T-helper 17 cell (primary cell): ENCODE data around the gene PCGF1. TPM values are rescaled to one million over a fixed set of nuclear protein-coding genes. Genes with fewer than 3 reads are reported as not detected.

Experiments used
- ATAC-seq: fragments of 150-1000 bp; cut with Tn5 transposase; 2 replicates; pipeline ENCODE4 v1.10.0; 2021; ENCODE audit warnings: mild to moderate bottlenecking, moderate library complexity
- DNase-seq, 3 donors: peaks; one replicate each; pipeline versions ENCODE4 v3.0.0 to v3.0.0-alpha.2; 2020 to 2021
- H3K9me3 ChIP-seq: one replicate; pipeline ENCODE4 v1.7.0; 2013; ENCODE audit warnings: low read length, mild to moderate bottlenecking; ENCODE audit not compliant: control insufficient read depth, poor library complexity, severe bottlenecking
- H3K27ac Mint-ChIP-seq: one replicate; pipeline ENCODE4 v1.8.0; 2022; ENCODE audit warnings: mild to moderate bottlenecking, moderate library complexity, mixed read lengths
- H3K27me3 Mint-ChIP-seq: one replicate; pipeline ENCODE4 v1.8.0; 2022; ENCODE audit warnings: mixed read lengths
- H3K36me3 Mint-ChIP-seq: one replicate; pipeline ENCODE4 v1.8.0; 2022; ENCODE audit warnings: low read depth, mixed read lengths
- H3K4me1 Mint-ChIP-seq: one replicate; pipeline ENCODE4 v1.8.0; 2022; ENCODE audit warnings: mild to moderate bottlenecking, mixed read lengths
- H3K4me3 Mint-ChIP-seq: one replicate; pipeline ENCODE4 v1.8.0; 2022; ENCODE audit warnings: mild to moderate bottlenecking, moderate library complexity, mixed read lengths
- total RNA-seq, 4 donors: library from RNA in 2 of 4; stranded (reverse) in 2 of 4; gene quantifications; one replicate each; pipeline ENCODE4 v1.2.3 and lab custom pipeline; 2022 to 2026

PCGF1 gene
- total RNA-seq, 2 donors from 2014 or later, result 28.2 to 31.5 TPM

DNA sequence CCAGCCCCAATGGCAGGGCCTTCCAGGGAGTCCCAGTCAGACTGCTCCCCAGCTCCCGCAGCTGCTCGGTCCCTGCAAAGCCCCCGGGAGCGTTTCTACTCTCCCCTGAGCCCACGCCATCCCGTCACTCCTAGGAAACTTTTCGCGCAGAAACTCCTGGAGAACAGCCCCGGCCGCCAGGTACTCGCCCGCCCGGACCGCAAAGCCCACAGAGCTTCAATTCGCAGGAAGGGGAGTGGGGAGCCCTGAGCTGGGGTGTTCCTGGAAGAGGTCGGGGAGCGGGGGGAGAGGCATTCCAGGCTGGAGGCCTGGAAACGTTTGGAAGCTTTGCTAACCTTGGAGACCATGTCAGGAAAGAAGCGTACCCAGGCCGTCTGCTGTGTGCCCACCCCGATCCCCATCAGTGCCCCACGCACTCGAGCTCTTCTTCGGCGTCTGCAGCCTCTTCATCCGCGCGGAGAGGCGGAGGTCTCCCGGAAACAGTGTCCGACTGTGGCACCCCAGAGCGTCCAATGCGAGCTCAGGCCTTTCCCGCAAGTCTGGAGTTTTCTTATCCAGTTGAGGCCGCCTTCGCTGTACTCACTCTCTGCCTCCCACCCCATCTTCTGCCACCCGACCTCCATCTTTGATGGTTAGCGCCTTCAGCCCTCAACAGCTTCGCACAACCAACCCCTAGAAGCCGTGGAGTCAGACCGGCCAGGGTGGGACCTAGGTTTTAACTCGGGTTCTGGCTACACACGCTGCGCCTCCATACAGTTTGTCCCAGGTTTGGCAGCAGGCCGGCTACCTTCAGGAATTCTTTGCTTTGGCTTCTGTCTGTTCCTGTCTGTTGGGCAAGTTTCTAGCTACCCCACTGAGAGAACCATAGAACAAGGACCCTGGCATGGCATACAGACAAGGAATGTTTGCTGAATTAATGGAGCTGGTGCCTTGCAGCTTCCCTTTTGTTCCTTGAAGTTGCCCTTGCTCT is 3.7 kb downstream of the PCGF1 start:
- H3K9me3 ChIP-seq, result no peaks in the 10 kb centered on the region
- peaks cover 64% of the 10 kb centered on the region for H3K27me3 Mint-ChIP-seq
- no peak for DNase-seq
- H3K4me3 Mint-ChIP-seq, result peak overlapping the region; percentile 75
- H3K4me1 Mint-ChIP-seq, result peaks cover 42% of the 10 kb centered on the region
- H3K27ac Mint-ChIP-seq, result peak overlapping the region; percentile 56
- H3K36me3 Mint-ChIP-seq, result peaks cover 13% of the 10 kb centered on the region
- ATAC-seq, result no peak

DNA sequence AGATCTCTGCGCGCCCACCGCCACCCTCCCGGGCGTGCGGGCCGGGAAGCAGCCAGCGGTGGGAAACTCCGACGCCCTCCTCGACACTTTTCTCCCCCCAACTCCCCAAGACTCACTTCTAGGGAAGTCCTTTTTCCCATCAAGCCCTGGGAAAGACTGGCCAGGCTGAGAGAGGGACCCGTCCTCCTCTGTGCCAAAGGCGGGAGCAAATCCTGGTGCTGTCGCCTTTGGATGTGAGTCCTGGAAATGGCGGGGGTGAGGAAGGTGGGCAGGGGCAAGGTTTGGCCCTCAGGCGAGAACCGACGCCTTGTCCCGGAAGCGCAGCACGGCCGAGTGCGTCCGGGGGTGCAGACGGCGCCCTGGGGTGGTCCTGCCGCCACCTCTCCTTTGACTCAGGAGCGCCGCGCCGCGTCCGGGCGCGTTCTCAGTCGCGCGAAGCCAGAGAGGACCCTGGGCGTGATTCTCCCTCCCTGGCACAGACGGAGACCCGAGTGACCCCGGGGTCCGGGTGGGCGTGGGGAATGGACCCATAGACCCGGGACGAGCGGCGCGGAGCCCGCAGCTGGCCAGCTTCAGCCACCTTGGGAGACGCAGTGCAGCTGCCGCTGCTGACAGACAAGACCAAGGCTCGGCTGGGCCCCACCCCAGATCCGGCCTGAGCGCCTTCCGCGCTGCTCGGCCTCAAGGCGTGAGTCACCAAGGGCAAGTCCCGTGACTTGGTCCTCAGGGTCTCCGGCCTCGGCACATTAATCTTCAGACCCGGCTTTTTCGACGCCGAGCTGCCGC is 4.6 kb downstream of the PCGF1 start:
- no peak for ATAC-seq
- Mint-ChIP-seq H3K4me1 (peaks cover 42% of the 10 kb centered on the region), H3K4me3 (peak overlapping the region; percentile 75), H3K27me3 (peaks cover 71% of the 10 kb centered on the region), H3K36me3 (peaks cover 13% of the 10 kb centered on the region), H3K27ac (no peak overlapping the region)
- no peak for DNase-seq
- H3K9me3 ChIP-seq, result no peaks in the 10 kb centered on the region

DNA sequence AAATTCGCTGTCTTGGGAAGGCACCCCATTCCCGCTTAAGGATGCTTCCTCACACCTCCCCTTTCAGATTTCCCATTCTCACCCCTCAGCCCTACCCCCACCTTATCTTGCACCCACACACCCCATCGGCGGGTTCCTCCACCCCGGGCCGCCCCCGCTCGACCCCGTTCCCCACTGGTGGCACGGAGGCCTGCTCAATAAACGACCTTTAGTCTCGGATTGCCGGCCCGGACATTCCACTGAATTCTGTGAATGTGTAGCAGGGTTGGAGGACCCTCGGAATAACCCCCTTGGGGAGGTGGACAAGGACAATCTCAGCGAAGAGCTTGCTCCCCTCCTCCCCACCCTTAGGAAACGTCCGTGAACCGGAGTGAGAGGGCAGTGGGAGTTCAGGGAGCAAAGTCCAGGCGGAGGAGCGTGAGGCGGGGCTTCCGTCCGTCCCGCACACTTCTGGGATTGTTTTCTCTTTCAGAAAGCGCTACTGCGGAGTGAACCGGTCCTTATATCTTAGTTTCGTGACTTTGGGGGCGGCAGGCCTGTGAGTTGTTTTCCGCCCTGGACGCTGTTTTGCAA is 5.3 kb downstream of the PCGF1 start:
- H3K4me1 Mint-ChIP-seq, result peaks cover 39% of the 10 kb centered on the region
- DNase-seq (no peak), ATAC-seq (no peak)
- H3K4me3 Mint-ChIP-seq, result peak overlapping the region; percentile 75
- no peaks in the 10 kb centered on the region for H3K9me3 ChIP-seq
- H3K27me3 Mint-ChIP-seq, result peaks cover 76% of the 10 kb centered on the region
- H3K36me3 Mint-ChIP-seq, result peaks cover 11% of the 10 kb centered on the region
- H3K27ac Mint-ChIP-seq, result no peak overlapping the region

DNA sequence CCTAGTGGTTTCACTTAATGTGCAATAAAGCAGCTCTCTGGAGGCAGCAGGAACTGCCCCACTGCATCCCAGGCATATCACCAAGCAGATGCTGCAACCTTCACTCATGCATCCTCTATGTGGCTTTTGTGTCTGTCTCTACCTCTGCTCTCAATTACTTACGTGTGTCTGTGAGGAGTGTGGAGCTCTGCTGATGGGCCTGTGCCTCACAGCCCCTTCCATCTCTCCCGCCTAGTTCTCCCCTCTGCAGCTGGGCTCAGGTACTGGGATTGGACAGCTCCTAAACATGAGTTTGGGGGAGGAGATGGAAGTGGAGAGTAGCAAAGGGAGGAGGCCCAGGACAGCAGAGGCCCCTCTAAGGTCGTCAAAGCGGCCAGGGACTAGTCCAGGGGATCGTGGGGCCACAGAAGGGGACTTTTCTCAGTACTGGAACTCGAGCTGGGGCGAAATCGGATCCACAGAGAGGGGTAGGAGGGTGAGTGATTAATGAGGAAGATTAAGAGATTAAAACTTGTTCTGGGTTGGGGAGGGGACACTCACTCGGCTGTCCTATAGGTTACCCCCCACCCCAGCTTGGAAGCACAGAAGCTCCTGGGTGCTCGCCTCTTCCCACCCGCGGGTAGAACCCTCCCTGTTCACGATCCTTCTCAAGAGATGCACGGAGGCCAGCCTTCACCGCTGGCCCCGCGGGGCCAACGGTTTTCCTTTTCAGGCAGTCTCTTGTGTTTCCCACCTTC is 6.0 kb downstream of the PCGF1 start:
- Mint-ChIP-seq H3K4me1 (peaks cover 32% of the 10 kb centered on the region), H3K27me3 (peaks cover 73% of the 10 kb centered on the region), H3K36me3 (peaks cover 11% of the 10 kb centered on the region), H3K4me3 (peak overlapping the region; percentile 71), H3K27ac (peak overlapping the region; percentile 2)
- no peaks in the 10 kb centered on the region for H3K9me3 ChIP-seq
- ATAC-seq, result no peak
- DNase-seq, result no peak

DNA sequence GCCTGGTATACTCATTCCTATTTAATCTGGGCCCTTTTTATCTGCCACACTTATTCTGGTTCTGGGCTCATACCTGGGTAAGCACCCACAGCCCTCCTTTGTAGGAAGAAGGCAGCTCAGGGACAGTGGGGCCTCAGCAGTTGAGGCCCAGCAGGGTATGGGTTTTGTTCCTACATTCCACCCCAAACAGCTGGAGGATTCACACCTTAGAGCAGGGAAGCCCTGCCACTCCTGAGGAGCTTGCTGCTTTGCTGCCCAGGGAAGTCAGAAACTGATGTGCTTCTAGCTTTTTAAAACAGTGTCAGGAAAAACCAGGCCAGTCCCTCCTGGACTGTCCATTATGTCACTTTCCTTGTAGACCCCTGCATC is 6.9 kb downstream of the PCGF1 start:
- Mint-ChIP-seq H3K4me3 (no peak overlapping the region), H3K27me3 (peaks cover 73% of the 10 kb centered on the region), H3K27ac (no peak overlapping the region), H3K36me3 (peaks cover 11% of the 10 kb centered on the region), H3K4me1 (peaks cover 33% of the 10 kb centered on the region)
- ATAC-seq (no peak), DNase-seq (no peak)
- no peaks in the 10 kb centered on the region for H3K9me3 ChIP-seq

DNA sequence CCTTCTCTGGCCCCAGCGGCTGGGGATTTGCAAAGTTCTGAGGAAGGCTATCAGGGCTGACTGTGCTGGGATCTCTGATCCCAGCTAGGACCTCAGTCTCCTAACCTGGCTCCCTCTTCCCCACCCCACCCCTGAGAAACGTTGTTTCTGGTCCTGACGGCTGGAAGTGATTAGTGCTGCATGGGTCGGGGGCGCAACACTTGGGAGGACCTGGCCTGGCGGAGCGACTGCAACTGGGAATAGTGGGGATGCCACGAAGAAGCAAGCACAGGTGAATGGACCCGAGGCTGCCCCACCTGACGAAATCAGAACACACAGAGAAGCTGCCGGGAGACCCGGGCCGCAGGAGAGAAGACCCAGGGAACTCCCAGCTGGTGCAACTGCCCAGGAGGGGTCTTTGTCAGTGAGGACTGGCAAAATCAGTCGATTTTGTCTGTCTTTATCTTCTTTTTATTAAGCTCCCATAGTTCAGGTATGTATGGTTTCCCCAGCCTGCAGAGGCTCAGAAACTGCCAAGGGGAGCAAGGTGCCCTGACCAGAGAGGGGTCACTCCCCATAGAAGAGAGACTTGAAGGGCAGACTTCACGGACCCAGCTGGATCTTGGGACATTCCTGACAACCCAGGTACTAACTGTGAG is 7.4 kb downstream of the PCGF1 start:
- Mint-ChIP-seq H3K4me3 (no peak overlapping the region), H3K27me3 (peaks cover 70% of the 10 kb centered on the region), H3K4me1 (peaks cover 31% of the 10 kb centered on the region), H3K36me3 (peaks cover 10% of the 10 kb centered on the region), H3K27ac (no peak overlapping the region)
- H3K9me3 ChIP-seq, result no peaks in the 10 kb centered on the region
- DNase-seq, result no peak
- no peak for ATAC-seq

DNA sequence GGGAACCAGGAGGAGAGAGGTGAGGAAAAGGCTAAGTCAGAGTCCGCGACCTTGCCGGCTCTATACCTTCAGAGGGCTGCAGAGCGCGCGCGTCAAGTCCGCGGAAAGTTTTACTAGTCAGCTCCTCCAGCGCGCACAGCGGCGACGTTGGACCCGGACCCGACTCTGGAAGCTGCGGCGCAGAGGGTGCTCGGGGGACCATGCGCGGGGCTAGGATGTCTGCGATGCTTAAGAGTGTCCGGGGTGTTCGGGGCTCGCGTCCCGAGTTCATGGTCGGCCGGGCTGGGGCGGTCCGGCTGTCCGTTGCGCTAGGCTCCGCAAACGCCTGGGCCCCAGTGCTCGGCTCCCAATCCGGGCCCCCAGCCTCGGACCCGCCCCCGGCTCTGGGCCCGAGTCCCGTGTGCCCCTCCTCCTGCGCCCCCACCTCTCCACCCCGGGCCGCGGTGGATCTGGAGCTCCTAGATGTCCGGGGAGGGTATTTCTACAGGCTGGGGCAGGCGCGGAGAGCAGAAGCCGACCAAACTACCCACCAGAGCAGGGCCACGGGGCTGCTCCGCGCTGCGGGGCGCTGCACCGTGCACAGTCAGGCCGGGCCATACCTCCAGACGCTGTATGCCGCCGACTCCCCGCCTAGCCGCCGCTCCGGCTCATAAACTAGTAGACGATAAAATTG is 8.1 kb downstream of the PCGF1 start, which contains the start of gene LBX2:
Gene LBX2, minus strand, starts transcription at position 337 of the 673 bp plus-strand sequence. Its CDS starts 66 bp downstream, at position 271.
- ATAC-seq, result peak; percentile 35
- no peaks in the 10 kb centered on the region for H3K9me3 ChIP-seq
- DNase-seq, result no peak
- Mint-ChIP-seq H3K4me3 (peak within 1 kb of the TSS; percentile 90), H3K4me1 (peaks cover 24% of the 10 kb centered on the region), H3K27ac (peak within 1 kb of the TSS; percentile 84), H3K36me3 (peaks cover 3% of the 10 kb centered on the region), H3K27me3 (peaks cover 64% of the 10 kb centered on the region)

DNA sequence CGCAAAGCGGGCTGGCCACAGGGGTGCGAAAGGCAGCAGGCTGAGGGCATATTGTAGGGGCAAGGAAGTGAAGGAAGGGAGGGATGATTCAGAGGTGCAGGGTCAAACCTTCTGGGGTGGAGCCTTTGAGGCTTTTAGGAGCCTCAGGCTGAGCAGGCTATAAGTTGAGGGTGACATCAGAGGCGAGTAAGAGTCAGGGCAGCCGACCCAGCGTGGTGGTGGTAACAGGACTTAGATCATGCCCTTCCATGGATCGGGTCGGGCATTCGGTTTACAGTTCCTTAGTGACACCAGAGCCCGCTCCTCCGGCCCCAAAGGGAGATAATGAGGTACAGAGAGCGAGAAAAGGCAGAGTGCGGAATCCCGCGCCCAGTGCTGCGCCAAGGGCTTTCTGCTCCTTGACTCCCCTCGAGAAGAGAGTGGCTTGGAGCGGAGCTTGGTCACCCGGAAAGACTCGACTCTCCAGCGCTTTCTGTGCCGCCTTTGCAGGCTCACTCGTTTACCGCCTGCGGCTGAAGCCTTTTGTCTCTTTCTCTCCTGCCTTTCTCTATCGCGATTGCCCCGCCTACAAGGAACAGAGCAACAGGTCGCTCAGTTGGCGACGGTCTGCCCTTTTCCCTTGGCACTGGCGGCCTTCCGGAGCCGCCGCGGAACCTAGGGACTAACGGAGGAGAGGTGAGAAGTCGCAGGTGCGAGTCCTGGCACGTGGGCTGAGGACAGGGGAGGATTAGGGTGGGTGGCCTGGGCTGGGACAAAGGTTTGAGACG is 8.8 kb downstream of the PCGF1 start:
- Mint-ChIP-seq H3K4me3 (peak overlapping the region; percentile 90), H3K27me3 (peaks cover 57% of the 10 kb centered on the region), H3K27ac (peak overlapping the region; percentile 84), H3K4me1 (peaks cover 23% of the 10 kb centered on the region), H3K36me3 (peaks cover 3% of the 10 kb centered on the region)
- ATAC-seq (peak; percentile 40), DNase-seq (no peak)
- no peaks in the 10 kb centered on the region for H3K9me3 ChIP-seq

DNA sequence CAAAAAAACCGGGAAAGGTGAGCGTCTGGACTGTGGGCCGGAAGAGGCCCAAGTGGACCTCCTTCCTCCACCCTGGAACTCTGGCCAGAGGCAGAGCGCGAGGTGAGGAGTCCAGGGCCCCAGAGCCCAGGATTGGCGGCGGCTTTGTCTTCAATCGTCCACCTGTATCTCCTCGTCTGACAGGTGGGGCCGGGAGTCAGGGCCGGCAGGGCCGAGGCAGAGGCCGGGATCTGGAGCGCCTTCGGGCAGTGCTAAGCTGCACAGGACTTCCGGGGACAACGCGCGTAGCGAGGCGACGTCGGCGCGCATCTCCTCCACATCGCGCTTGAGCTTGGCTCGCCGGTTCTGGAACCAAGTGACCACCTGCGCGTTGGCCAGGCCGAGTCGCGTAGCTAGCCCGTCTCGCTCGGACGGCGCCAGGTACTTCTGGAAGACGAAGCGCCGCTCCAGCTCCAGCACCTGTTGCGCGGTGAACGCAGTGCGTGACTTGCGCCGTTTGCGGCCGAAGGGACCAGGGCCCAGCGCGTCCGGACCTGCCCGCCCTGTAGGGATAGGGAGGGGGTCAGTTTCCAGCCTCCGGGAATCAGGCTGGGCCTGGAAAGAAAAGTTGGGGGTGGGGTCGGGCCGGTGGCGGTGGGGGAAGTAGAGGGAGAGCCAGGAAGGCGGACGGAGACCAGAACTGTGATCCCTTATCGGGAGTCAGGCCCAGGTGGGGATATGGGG is 9.6 kb downstream of the PCGF1 start:
- H3K27me3 Mint-ChIP-seq, result peaks cover 49% of the 10 kb centered on the region
- peak overlapping the region; percentile 90 for H3K4me3 Mint-ChIP-seq
- peak overlapping the region; percentile 84 for H3K27ac Mint-ChIP-seq
- peaks cover 23% of the 10 kb centered on the region for H3K4me1 Mint-ChIP-seq
- peak in 1 of 3 donors; percentile 24 for DNase-seq
- peaks cover 5% of the 10 kb centered on the region for H3K36me3 Mint-ChIP-seq
- H3K9me3 ChIP-seq, result no peaks in the 10 kb centered on the region
- ATAC-seq, result peak; percentile 34

DNA sequence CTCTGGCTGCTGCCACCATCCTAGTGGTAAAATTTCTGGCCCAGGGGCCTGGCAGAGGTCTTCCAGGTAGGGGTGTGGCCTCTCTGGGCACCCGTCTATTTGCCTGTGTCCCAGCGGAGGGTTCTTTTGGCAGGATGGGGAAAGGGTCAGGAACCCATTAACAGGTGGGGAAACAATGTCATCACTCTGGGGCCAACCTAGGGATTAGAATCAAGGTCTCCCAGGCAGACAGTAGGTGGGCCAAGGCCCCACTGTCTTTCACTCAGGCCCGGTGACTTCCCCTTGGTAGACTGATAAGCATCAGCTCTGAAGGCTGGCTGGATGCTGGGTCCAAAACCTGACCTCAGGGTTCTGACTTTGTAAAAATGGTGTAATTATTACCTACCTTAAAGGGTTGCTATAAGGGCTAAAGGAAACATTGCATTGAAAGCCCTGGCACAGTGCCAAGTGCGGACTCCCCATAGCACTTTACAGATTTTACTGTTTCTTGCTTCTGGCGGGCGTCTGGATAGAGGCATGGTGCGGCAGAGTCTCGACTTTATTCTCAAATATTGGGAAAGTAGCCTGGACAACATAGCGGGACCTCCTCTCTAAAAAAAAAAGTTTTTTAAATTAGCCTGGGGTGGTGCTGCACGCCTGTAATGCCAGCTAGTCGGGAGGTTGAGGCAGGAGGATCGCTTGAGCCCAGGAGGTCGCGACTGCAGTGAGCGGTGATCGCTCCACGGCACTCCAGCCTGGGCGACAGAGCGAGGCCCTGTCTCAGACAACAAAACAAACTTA is 10.3 kb downstream of the PCGF1 start:
- H3K27ac Mint-ChIP-seq, result no peak overlapping the region
- H3K4me3 Mint-ChIP-seq, result peak overlapping the region; percentile 90
- H3K36me3 Mint-ChIP-seq, result peaks cover 8% of the 10 kb centered on the region

More for the DNA sequence above, 10.3 kb downstream of the PCGF1 start:
- Mint-ChIP-seq H3K27me3 (peaks cover 42% of the 10 kb centered on the region), H3K4me1 (peaks cover 20% of the 10 kb centered on the region)
- no peaks in the 10 kb centered on the region for H3K9me3 ChIP-seq
- ATAC-seq, result no peak
- DNase-seq, result no peak
